PC-9 (cell line): Measurements from ENCODE around the gene DOCK2. TPM values are rescaled to one million over a fixed set of nuclear protein-coding genes. Genes with fewer than 3 reads are reported as not detected.

ENCODE experiments used
- BruUV-seq: library from RNA; stranded (reverse); fragments of 400-500 nt; replicated peaks from 2 replicates; lab custom pipeline; 2021; lab: Mats Ljungman, UMichigan
- CTCF ChIA-PET: fragments of 300-600 bp; sonication (Branson Sonifier 250); formaldehyde crosslinking; loops from one replicate; lab custom pipeline; 2022; ENCODE audit warnings: antibody characterized with exemption; lab: Charles Lee
- POLR2A ChIA-PET: fragments of 300-600 bp; sonication (Branson Sonifier 250); formaldehyde crosslinking; loops from one replicate; lab custom pipeline; 2022; ENCODE audit warnings: antibody characterized with exemption; ENCODE audit not compliant: unreplicated experiment; lab: Charles Lee
- DNase-seq, 2 experiments: peaks; one replicate each; pipeline versions ENCODE4 v3.0.0 to v3.0.0-alpha.2; 2015 to 2022; ENCODE audit warnings: mixed read lengths in 1 of 2
- H2AFZ ChIP-seq: fragments of 200-600 bp; sonication (generic); 2 replicates; pipeline ENCODE4 v1.8.1; 2017; ENCODE audit warnings: antibody characterized with exemption
- H3F3A ChIP-seq: fragments of 200-600 bp; sonication (generic); 2 replicates; pipeline ENCODE4 v1.8.1; 2017; ENCODE audit warnings: antibody characterized with exemption, mild to moderate bottlenecking, low read depth; ENCODE audit not compliant: insufficient read depth
- H3K27ac ChIP-seq: fragments of 200-600 bp; sonication (generic); 2 replicates; pipeline ENCODE4 v1.6.1; 2016; ENCODE audit warnings: mixed run types
- H3K27me3 ChIP-seq: fragments of 200-600 bp; sonication (generic); 2 replicates; pipeline ENCODE4 v1.6.1; 2016; ENCODE audit warnings: low read depth, mixed run types; ENCODE audit not compliant: insufficient read depth
- H3K36me3 ChIP-seq: fragments of 200-600 bp; sonication (generic); 2 replicates; pipeline ENCODE4 v1.6.1; 2016; ENCODE audit warnings: low read depth, mixed run types
- H3K4me1 ChIP-seq: fragments of 200-600 bp; sonication (generic); replicated peaks from 2 replicates; pipeline ENCODE4 v1.6.1; 2016; ENCODE audit warnings: mixed run types; ENCODE audit not compliant: insufficient read depth
- H3K4me2 ChIP-seq: fragments of 200-600 bp; sonication (generic); 2 replicates; pipeline ENCODE4 v1.6.1; 2017; ENCODE audit warnings: mixed run types
- H3K4me3 ChIP-seq: fragments of 200-600 bp; sonication (generic); 2 replicates; pipeline ENCODE4 v1.6.1; 2016; ENCODE audit warnings: mixed run types
- H3K79me2 ChIP-seq: fragments of 200-600 bp; sonication (generic); 2 replicates; pipeline ENCODE4 v1.6.1; 2017; ENCODE audit warnings: low read depth, mixed run types
- H3K9me2 ChIP-seq: fragments of 200-600 bp; sonication (generic); 2 replicates; pipeline ENCODE4 v1.8.1; 2017; ENCODE audit warnings: mild to moderate bottlenecking; ENCODE audit not compliant: insufficient read depth
- H3K9me3 ChIP-seq: fragments of 200-600 bp; sonication (generic); 2 replicates; pipeline ENCODE4 v1.8.1; 2016; ENCODE audit warnings: low read depth; ENCODE audit not compliant: insufficient read depth
- H4K20me1 ChIP-seq: fragments of 200-600 bp; sonication (generic); 2 replicates; pipeline ENCODE4 v1.8.1; 2017; ENCODE audit not compliant: insufficient read depth
- CTCF ChIP-seq: fragments of 200-600 bp; sonication (generic); conservative IDR thresholded peaks from 2 replicates; pipeline ENCODE4 v1.6.1; 2017; ENCODE audit warnings: mixed run types, antibody characterized with exemption, mild to moderate bottlenecking, moderate library complexity
- EZH2 ChIP-seq: fragments of 200-600 bp; sonication (generic); IDR thresholded peaks from 2 replicates; pipeline ENCODE4 v1.8.0; 2017; ENCODE audit warnings: antibody characterized with exemption, low read depth
- intact Hi-C: fragments of 100-400 bp; cut with micrococcal nuclease; formaldehyde crosslinking; loops from one replicate; pipeline ENCODE4 v1.10.0; 2022; ENCODE audit not compliant: unreplicated experiment
- total RNA-seq: library from RNA; stranded (reverse); gene quantifications from 2 replicates; pipeline ENCODE4 v1.2.3, GENCODE V29; 2021

DOCK2 gene
- total RNA-seq, 1 experiment from 2014 or later = 0.41 TPM

GRCh38 chr5:170081616-170082015 is 444.5 kb downstream of the DOCK2 start:
- Histone ChIP-seq H4K20me1 (no peaks in the 10 kb centered on the region), H3K79me2 (no peaks in the 10 kb centered on the region), H3K36me3 (no peaks in the 10 kb centered on the region), H3K4me3 (no peak overlapping the region), H3K4me1 (no peaks in the 10 kb centered on the region), H3K4me2 (no peak overlapping the region), H3K9me3 (no peaks in the 10 kb centered on the region), H2AFZ (no peak overlapping the region), H3K27me3 (no peaks in the 10 kb centered on the region), H3K27ac (no peak overlapping the region), H3K9me2 (no peaks in the 10 kb centered on the region), H3F3A (no peaks in the 10 kb centered on the region)
- no peak for TF ChIP-seq CTCF
- no peak for TF ChIP-seq EZH2
- BruUV-seq = no TSS peak
- intact Hi-C loops = no loop called here
- POLR2A ChIA-PET = no interaction called here
- DNase-seq = no peak
- CTCF ChIA-PET = no interaction called here

- no peak for DNase-seq
- ChIA-PET CTCF (no interaction called here), POLR2A (no interaction called here)
- Histone ChIP-seq H3K4me3 (no peak overlapping the region), H3K27ac (no peak overlapping the region), H3F3A (no peaks in the 10 kb centered on the region), H3K9me2 (no peaks in the 10 kb centered on the region), H3K36me3 (no peaks in the 10 kb centered on the region), H3K4me2 (no peak overlapping the region), H4K20me1 (no peaks in the 10 kb centered on the region), H3K27me3 (no peaks in the 10 kb centered on the region), H3K9me3 (no peaks in the 10 kb centered on the region), H3K79me2 (no peaks in the 10 kb centered on the region), H3K4me1 (no peaks in the 10 kb centered on the region), H2AFZ (no peak overlapping the region)
- intact Hi-C loops = no loop called here
- TF ChIP-seq EZH2 = no peak
- no peak for TF ChIP-seq CTCF
- no TSS peak for BruUV-seq
Observed at GRCh38 chr5:170082701-170083100, 445.6 kb downstream of the DOCK2 start.

- no TSS peak for BruUV-seq
- H3K9me2 ChIP-seq = no peaks in the 10 kb centered on the region
- H3K4me3 ChIP-seq = no peak overlapping the region
- intact Hi-C loops = no loop called here
- H3K9me3 ChIP-seq = no peaks in the 10 kb centered on the region
- H3K4me2 ChIP-seq = no peak overlapping the region
- H3K4me1 ChIP-seq = no peaks in the 10 kb centered on the region
- TF ChIP-seq EZH2 (no peak), CTCF (no peak)
- no peak for DNase-seq
- CTCF ChIA-PET = no interaction called here
- H2AFZ ChIP-seq = no peak overlapping the region
- POLR2A ChIA-PET = no interaction called here
- no peaks in the 10 kb centered on the region for H3K79me2 ChIP-seq
- H3K27me3 ChIP-seq = no peaks in the 10 kb centered on the region
- no peaks in the 10 kb centered on the region for H3F3A ChIP-seq
- H3K27ac ChIP-seq = no peak overlapping the region
- H3K36me3 ChIP-seq = no peaks in the 10 kb centered on the region
- H4K20me1 ChIP-seq = no peaks in the 10 kb centered on the region
Observed at GRCh38 chr5:170087168-170087817, 450.2 kb downstream of the DOCK2 start.
